H54 (cell line): Measurements from ENCODE around the gene RNF123.

Source experiments
- DNase-seq: peaks from one replicate; pipeline ENCODE4 v3.0.0; 2011; ENCODE audit warnings: low spot score, mixed read lengths; ENCODE audit not compliant: insufficient read length
- FAIRE-seq: peaks from 3 replicates; lab custom pipeline; 2011; peaks lifted over from hg19 to GRCh38; lab: Jason Lieb, UNC
- POLR2A ChIP-seq: IDR thresholded peaks from 2 replicates; pipeline ENCODE4 v1.6.1; 2011; ENCODE audit warnings: low read depth, mild to moderate bottlenecking, low read length

The RNF123 gene

DNA sequence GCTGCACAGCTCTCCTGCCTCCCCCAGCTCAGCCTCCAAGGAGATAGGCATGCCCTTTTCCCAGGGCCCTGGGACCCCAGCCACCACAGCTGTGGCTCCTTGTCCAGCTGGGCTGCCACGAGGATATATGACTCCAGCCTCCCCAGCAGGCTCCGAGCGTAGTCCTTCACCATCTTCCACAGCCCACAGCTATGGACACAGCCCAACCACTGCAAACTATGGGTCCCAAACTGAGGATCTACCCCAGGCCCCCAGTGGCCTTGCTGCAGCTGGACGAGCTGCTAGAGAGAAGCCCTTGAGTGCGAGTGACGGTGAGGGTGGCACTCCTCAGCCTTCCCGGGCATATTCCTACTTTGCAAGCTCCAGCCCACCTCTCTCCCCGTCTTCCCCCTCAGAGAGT is 35.7 kb upstream of the RNF123 start:
- TF ChIP-seq POLR2A, result no peak
- DNase-seq, result no peak
- no peak for FAIRE-seq

GRCh38 chr3:49654176-49654825 is 35.1 kb upstream of the RNF123 start:
- DNase-seq, result no peak
- no peak for FAIRE-seq
- TF ChIP-seq POLR2A, result no peak

- FAIRE-seq, result no peak
- DNase-seq, result no peak
- TF ChIP-seq POLR2A, result no peak
Observed at GRCh38 chr3:49654955-49655556, 34.3 kb upstream of the RNF123 start.

- no peak for DNase-seq
- TF ChIP-seq POLR2A, result no peak
- FAIRE-seq, result no peak
Observed at GRCh38 chr3:49655731-49656285, 33.5 kb upstream of the RNF123 start.

GRCh38 chr3:49656541-49657112 is 32.7 kb upstream of the RNF123 start:
- DNase-seq, result no peak

GRCh38 chr3:49657208-49657915 is 32.0 kb upstream of the RNF123 start:
- no peak for FAIRE-seq
- no peak for DNase-seq
- no peak for TF ChIP-seq POLR2A

More at GRCh38 chr3:49656541-49657112, 32.7 kb upstream of the RNF123 start:
- no peak for TF ChIP-seq POLR2A
- no peak for FAIRE-seq

GRCh38 chr3:49658711-49659110 is 30.6 kb upstream of the RNF123 start:
- DNase-seq (no peak), FAIRE-seq (no peak)
- TF ChIP-seq POLR2A, result no peak

DNA sequence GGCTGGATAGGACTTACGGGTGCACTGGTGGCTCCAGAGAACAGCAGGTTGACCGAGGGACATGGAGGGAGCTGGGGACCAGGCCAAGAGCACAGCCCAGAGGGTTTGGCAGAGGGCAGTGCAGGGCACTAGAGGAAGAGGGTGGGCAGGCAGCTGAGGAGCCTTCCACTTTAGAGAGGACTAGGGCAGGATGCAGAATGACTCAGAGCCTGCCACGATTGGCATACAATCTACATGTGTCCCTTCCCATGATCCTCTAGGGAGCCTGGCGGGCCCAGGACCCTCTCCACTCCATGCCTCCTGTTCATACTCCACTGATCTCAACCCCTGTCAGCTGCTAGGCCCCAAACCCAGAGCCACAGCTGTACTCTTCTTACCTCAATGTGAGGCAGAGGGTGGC is 29.6 kb upstream of the RNF123 start:
- TF ChIP-seq POLR2A, result no peak
- DNase-seq (no peak), FAIRE-seq (no peak)

- TF ChIP-seq POLR2A, result no peak
- FAIRE-seq (no peak), DNase-seq (no peak)
Observed at GRCh38 chr3:49661281-49661680, 28.1 kb upstream of the RNF123 start.

DNA sequence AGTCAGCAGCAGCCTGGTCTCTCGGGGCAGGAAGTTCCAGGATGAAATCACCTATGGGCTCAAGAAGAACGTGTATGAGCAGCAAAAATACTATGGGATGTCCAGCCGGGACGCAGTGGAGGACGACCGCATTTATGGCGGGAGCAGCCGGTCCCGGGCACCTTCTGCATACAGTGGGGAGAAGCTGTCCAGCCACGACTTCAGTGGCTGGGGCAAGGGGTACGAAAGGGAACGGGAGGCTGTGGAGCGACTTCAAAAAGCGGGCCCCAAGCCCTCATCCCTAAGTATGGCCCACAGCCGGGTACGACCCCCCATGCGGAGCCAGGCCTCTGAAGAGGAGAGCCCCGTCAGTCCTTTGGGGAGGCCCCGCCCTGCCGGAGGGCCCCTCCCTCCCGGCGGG is 27.3 kb upstream of the RNF123 start:
- FAIRE-seq, result no peak

DNA sequence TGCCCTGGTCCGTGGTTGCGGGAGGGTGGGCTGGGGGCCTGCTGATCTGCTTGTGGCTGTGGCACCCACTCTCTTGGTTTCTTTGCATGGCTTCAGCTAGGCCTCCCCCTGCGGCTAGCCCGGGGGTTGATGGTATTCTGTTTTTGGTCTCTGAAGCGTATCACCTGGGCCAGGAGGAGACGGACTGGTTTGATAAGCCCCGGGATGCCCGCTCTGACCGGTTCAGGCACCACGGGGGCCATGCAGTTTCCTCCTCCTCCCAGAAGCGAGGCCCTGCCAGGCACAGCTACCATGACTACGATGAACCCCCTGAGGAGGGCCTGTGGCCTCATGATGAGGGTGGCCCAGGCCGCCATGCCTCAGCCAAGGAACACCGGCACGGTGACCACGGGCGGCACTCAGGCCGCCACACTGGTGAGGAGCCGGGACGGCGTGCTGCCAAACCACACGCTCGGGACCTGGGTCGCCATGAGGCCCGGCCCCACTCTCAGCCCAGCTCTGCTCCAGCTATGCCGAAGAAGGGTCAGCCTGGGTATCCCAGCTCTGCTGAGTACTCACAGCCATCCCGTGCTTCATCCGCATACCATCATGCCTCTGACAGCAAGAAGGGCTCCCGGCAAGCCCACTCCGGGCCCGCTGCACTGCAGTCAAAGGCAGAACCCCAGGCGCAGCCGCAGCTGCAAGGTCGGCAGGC is 26.5 kb upstream of the RNF123 start:
- TF ChIP-seq POLR2A, result no peak
- DNase-seq (no peak), FAIRE-seq (no peak)

More for the DNA sequence above, 27.3 kb upstream of the RNF123 start:
- DNase-seq, result no peak
- TF ChIP-seq POLR2A, result no peak

DNA sequence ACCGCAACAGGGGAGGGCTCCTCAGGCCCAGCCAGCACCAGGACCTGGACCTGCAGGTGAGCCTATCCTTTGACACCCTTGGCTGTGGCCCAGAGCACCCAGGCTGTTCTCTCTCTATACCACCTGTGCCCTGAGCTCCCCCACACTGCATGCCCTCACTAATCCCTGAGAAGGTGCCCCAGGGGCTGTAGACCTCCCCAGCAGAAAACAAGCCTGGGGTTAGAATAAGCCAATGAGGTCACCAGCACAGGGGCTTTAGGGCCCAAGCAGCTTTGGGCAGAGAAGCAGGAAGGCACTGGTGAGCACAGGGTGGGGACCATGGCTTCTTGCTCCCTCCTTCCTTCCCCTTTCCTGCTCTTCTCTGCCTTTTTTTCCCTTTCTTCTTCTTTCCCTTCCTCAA is 25.5 kb upstream of the RNF123 start:
- DNase-seq (no peak), FAIRE-seq (no peak)
- TF ChIP-seq POLR2A, result no peak

- DNase-seq (no peak), FAIRE-seq (no peak)
- TF ChIP-seq POLR2A, result no peak
Observed at GRCh38 chr3:49664300-49664699, 25.1 kb upstream of the RNF123 start.

DNA sequence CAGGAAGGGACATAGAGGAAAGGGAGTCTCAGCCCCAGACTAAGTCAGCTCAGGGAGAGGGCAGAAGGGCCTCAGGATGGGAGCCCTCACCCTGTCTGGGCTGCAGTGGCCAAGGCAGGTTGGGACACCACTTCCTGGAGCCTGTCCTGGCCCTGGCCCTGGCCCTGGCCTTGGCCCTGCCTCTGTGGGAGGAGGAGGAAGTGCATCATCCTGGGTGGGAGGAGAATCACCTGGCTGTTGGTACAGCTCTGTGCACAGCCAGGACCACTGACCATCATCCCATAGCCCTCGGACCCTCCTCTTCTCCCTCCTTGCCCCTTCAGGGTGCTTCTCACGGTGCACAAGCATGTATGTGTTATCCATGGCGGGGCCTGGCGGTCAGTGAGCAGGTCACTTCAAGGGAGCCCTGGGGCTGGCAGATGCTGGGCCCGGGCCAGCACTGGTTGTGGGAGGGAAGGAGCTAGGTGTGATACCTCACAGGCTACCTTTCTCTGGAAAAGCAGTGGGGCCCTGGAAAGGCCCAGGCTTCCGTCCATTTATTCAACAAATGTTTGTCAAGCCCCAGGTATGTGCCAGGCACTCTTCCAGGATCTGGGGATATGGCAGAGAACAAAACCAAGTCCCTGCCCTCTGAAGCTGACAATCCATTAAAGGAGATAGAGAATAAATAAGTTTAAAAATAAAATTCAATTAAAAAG is 23.4 kb upstream of the RNF123 start:
- TF ChIP-seq POLR2A, result no peak
- FAIRE-seq (no peak), DNase-seq (no peak)
